DND-41 (cell line): ENCODE measurements around the gene HOTAIR.
A peak's percentile ranks its signal among the peaks of the same experiment; 100 is the strongest.

ENCODE experiments used
- ATAC-seq: fragments of 200-7000 bp; cut with Tn5 transposase; 3 replicates; pipeline ENCODE4 v1.9.1; 2021; ENCODE audit warnings: low read depth; ENCODE audit not compliant: insufficient read depth
- DNase-seq: peaks from one replicate; pipeline ENCODE4 v3.0.0-alpha.2; 2020
- H2AFZ ChIP-seq: 2 replicates; pipeline ENCODE4 v1.6.0; 2012; ENCODE audit warnings: low read depth, low read length
- H3K27ac ChIP-seq: 2 replicates; pipeline ENCODE4 v1.5.1; 2012; ENCODE audit warnings: low read length, inconsistent platforms
- H3K27me3 ChIP-seq: fragments of 200-600 bp; sonication (generic); 2 replicates; pipeline ENCODE4 v1.6.0; 2012; ENCODE audit warnings: low read length, mild to moderate bottlenecking, inconsistent platforms; ENCODE audit not compliant: insufficient read depth, poor library complexity
- H3K36me3 ChIP-seq: 2 replicates; pipeline ENCODE4 v1.5.1; 2012; ENCODE audit warnings: low read length, inconsistent platforms; ENCODE audit not compliant: insufficient read depth
- H3K4me1 ChIP-seq: 2 replicates; pipeline ENCODE4 v1.5.1; 2012; ENCODE audit warnings: mild to moderate bottlenecking, low read length; ENCODE audit not compliant: insufficient read depth
- H3K4me2 ChIP-seq: 2 replicates; pipeline ENCODE4 v1.6.0; 2012; ENCODE audit warnings: mild to moderate bottlenecking, moderate library complexity, low read length, inconsistent platforms; ENCODE audit not compliant: insufficient read depth
- H3K4me3 ChIP-seq, 2 experiments: fragments of 200-600 bp in 1 of 2; shearing (Covaris generic) in 1 of 2; 2 replicates each; pipeline ENCODE4 v1.5.1; 2012 to 2016; ENCODE audit warnings: inconsistent platforms in 2 of 2, low read length in 2 of 2, mild to moderate bottlenecking in 2 of 2, low read depth in 1 of 2, moderate library complexity in 1 of 2
- H3K79me2 ChIP-seq: 2 replicates; pipeline ENCODE4 v1.6.0; 2012; ENCODE audit warnings: low read length, inconsistent platforms; ENCODE audit not compliant: insufficient read depth
- H3K9ac ChIP-seq: 2 replicates; pipeline ENCODE4 v1.6.0; 2012; ENCODE audit warnings: low read depth, mild to moderate bottlenecking, inconsistent platforms, low read length, moderate library complexity
- H3K9me3 ChIP-seq: 2 replicates; pipeline ENCODE4 v1.5.1; 2012; ENCODE audit warnings: low read length, moderate library complexity, mild to moderate bottlenecking, inconsistent platforms; ENCODE audit not compliant: insufficient read depth, severe bottlenecking
- H4K20me1 ChIP-seq: 2 replicates; pipeline ENCODE4 v1.6.0; 2012; ENCODE audit warnings: low read length; ENCODE audit not compliant: insufficient read depth
- EZH2 ChIP-seq: IDR thresholded peaks from 3 replicates; pipeline ENCODE4 v1.6.1; 2012; ENCODE audit warnings: borderline replicate concordance, low read depth, mild to moderate bottlenecking, moderate library complexity, low read length, inconsistent platforms; ENCODE audit not compliant: severe bottlenecking
- TF ChIP-seq, protein P1 (sequence below): IDR thresholded peaks from 2 replicates; pipeline ENCODE4 v1.5.1; 2012; ENCODE audit warnings: borderline replicate concordance, low read length, moderate library complexity, mild to moderate bottlenecking; ENCODE audit not compliant: poor library complexity, severe bottlenecking; ENCODE audit errors: extremely low read depth

Gene HOTAIR

DNA sequence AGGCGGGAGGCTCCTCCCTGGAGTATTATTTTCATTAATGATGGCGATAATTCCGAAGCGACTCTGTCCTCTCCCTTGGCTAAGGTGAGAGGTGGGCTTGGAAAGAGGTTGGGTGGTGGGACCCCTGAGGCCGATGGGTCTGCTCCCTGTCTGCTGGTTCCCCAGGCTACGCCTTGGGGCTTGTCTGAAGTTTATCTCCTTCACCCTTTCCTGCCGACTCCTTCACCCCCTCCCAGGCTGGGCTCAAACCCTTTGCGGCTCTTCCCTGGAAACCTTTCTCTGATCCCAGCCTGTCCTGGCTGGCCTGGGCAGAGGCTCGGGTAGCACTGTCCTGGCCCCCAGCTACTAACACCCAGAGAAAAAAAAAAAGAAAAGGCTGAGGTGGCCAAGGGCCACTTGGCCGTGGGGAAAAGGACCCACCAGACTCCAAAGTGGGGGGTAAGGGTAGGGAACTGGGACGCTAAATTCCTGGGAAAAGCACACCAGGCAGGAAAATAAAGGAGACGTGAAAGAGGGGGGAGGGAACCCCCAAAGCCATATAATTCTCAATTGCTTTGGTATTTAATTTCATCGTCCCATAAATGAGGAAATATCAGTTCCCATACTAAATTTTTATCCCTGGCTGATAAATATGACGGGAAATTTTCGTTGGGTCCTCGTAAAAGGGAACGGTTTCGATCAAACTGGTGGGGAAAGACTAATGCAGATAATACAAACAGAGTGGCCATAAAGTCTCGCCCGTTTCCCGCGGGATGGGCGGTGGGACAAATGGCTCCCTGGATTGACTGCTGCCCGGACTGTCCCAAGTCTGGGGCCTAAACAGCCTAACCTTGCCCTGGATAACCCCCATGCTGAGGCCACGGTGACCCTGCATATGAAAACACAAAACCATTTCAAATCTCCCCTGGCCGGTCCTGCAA is 8.2 kb upstream of the HOTAIR start:
- Histone ChIP-seq H3K27ac (no peak overlapping the region), H3K79me2 (no peaks in the 10 kb centered on the region), H3K4me2 (no peak overlapping the region), H3K4me1 (peaks cover 3% of the 10 kb centered on the region), H3K9ac (no peak overlapping the region), H3K27me3 (peaks cover 77% of the 10 kb centered on the region), H4K20me1 (no peaks in the 10 kb centered on the region), H3K4me3 (no peak overlapping the region), H3K9me3 (no peaks in the 10 kb centered on the region), H2AFZ (no peak overlapping the region), H3K36me3 (no peaks in the 10 kb centered on the region)
- ATAC-seq (no peak), DNase-seq (no peak)
- TF ChIP-seq, protein P1, sequence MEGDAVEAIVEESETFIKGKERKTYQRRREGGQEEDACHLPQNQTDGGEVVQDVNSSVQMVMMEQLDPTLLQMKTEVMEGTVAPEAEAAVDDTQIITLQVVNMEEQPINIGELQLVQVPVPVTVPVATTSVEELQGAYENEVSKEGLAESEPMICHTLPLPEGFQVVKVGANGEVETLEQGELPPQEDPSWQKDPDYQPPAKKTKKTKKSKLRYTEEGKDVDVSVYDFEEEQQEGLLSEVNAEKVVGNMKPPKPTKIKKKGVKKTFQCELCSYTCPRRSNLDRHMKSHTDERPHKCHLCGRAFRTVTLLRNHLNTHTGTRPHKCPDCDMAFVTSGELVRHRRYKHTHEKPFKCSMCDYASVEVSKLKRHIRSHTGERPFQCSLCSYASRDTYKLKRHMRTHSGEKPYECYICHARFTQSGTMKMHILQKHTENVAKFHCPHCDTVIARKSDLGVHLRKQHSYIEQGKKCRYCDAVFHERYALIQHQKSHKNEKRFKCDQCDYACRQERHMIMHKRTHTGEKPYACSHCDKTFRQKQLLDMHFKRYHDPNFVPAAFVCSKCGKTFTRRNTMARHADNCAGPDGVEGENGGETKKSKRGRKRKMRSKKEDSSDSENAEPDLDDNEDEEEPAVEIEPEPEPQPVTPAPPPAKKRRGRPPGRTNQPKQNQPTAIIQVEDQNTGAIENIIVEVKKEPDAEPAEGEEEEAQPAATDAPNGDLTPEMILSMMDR = no peak
- TF ChIP-seq EZH2 = no peak

DNA sequence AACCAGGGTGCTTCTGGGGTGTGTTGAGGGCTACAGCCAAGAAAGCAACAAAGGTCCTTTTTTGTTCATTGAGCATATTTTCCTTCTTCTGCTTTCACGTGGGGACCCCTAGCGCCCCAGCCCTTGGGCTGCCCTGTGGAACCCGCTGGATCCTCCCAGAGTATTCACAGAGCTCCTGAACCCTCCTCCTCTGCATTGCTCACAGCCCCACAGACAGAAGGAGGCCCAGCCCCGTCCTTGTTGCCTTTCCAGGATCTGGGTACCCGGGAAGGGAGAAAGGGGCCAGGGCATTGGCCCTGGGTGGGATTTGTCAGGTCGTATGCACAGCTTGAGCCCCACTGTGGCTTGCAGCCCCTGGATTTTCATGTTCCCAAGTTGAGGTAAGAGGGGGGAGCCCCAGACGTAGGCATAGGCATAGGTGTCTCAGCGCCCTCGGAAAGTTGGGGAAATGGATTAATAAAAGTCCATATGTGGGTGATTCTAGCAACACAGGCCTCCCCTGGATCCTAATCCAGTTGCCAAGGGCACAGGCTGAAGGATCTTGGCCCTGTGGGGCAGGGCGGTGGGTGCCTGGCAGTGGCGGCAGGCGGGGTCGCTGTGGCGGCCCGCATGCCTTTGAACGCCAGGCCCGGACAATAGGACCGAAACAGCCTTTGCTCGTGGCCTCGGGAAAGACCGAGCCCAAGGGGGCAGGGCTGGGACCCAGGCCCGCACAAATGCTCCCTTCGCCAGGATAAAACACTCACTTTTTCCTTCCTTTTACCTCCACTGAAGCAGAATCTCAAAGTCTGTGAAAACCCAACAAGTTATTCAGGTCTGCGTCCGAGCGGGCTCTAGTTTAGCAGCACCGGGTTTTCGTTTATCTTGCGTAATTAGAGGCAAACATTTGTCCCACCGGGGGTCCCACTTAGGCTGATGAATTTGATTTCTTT is 7.1 kb upstream of the HOTAIR start:
- ATAC-seq (no peak), DNase-seq (no peak)
- H3K27me3 ChIP-seq = peaks cover 74% of the 10 kb centered on the region
- no peaks in the 10 kb centered on the region for H4K20me1 ChIP-seq
- no peak overlapping the region for H3K4me2 ChIP-seq
- H3K4me1 ChIP-seq = peaks cover 5% of the 10 kb centered on the region
- H3K27ac ChIP-seq = no peak overlapping the region
- TF ChIP-seq, protein P1 = no peak
- no peak for TF ChIP-seq EZH2
- no peaks in the 10 kb centered on the region for H3K9me3 ChIP-seq
- no peak overlapping the region for H3K4me3 ChIP-seq
- no peaks in the 10 kb centered on the region for H3K36me3 ChIP-seq
- no peak overlapping the region for H2AFZ ChIP-seq
- no peaks in the 10 kb centered on the region for H3K79me2 ChIP-seq
- no peak overlapping the region for H3K9ac ChIP-seq

DNA sequence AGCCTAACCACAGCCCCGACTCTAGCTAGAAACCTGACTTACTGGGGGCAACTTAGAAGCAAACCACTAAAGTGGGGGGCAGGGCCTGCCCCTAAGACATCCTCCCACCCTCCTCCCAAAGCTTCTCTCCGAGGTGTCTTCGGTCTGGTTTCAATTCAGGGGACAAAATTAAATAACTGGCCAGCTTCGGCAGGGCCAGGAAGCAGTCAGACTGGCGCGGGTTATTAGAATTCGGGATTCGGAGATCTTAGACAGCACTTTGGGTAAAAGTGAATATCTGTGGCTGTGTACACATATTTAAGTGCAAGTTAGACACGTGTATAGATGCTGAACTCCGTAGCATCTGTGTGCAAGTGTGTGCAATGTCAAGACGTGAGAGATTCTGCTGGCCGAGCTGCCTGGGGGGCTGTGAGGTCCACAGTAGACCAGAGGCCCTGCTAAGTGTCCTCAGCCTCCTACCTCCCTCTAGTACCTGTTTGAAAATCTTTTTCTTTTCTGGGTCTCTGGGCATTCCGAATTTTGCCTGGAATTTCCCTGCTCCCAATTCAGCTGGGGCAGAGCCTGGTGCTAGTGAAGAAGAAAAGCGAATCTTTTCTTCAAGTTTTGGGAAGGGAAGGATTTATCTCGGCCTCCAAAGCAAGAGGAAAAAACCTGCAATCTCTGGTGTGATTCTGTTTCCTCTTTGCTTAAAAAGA is 6.2 kb upstream of the HOTAIR start:
- H3K27me3 ChIP-seq = peaks cover 66% of the 10 kb centered on the region
- no peaks in the 10 kb centered on the region for H4K20me1 ChIP-seq
- no peak overlapping the region for H3K4me3 ChIP-seq
- no peak for TF ChIP-seq EZH2
- TF ChIP-seq, protein P1 = no peak
- H3K27ac ChIP-seq = no peak overlapping the region
- no peaks in the 10 kb centered on the region for H3K9me3 ChIP-seq
- H3K4me1 ChIP-seq = peaks cover 5% of the 10 kb centered on the region
- no peak overlapping the region for H3K9ac ChIP-seq
- no peaks in the 10 kb centered on the region for H3K79me2 ChIP-seq
- ATAC-seq (peak; percentile 71), DNase-seq (peak; percentile 38)
- no peak overlapping the region for H2AFZ ChIP-seq
- H3K36me3 ChIP-seq = no peaks in the 10 kb centered on the region
- H3K4me2 ChIP-seq = no peak overlapping the region
